ENCODE measurements around the gene EPX.

The EPX gene

GRCh38 chr17:58227733-58228132 is 35.2 kb downstream of the EPX start:
- DNase-seq (ENCODE audit: low spot score): no peak

- no peak for DNase-seq (ENCODE audit: low spot score)
Measured at GRCh38 chr17:58228679-58229078, 36.2 kb downstream of the EPX start.

- no peak for DNase-seq (ENCODE audit: low spot score)
Measured at GRCh38 chr17:58229384-58229783, 36.9 kb downstream of the EPX start.

GRCh38 chr17:58229881-58230280 is 37.4 kb downstream of the EPX start:
- DNase-seq (ENCODE audit: low spot score): no peak

GRCh38 chr17:58231641-58232040 is 39.1 kb downstream of the EPX start:
- no peak for DNase-seq (ENCODE audit: low spot score)

- DNase-seq (ENCODE audit: low spot score): no peak
Measured at GRCh38 chr17:58232707-58233156, 40.2 kb downstream of the EPX start.

- no peak for DNase-seq (ENCODE audit: low spot score)
Measured at GRCh38 chr17:58233543-58233942, 41.0 kb downstream of the EPX start.

GRCh38 chr17:58234512-58234911 is 42.0 kb downstream of the EPX start:
- peak; percentile 19 for DNase-seq (ENCODE audit: low spot score)

GRCh38 chr17:58235821-58236220 is 43.3 kb downstream of the EPX start:
- DNase-seq (ENCODE audit: low spot score): peak; percentile 17

GRCh38 chr17:58236394-58236793 is 43.9 kb downstream of the EPX start:
- no peak for DNase-seq (ENCODE audit: low spot score)

- DNase-seq (ENCODE audit: low spot score): no peak
Measured at GRCh38 chr17:58238147-58238634, 45.7 kb downstream of the EPX start, which contains the start of gene LPO. LPO (plus strand) TSS chr17:58238584; CDS start chr17:58242980, 4,396 bp downstream.

- no peak for DNase-seq (ENCODE audit: low spot score)
Measured at GRCh38 chr17:58239987-58240386, 47.5 kb downstream of the EPX start.

GRCh38 chr17:58242171-58242784 is 49.8 kb downstream of the EPX start:
- DNase-seq (ENCODE audit: low spot score): no peak

- DNase-seq (ENCODE audit: low spot score): no peak
Measured at GRCh38 chr17:58244963-58245362, 52.4 kb downstream of the EPX start.

- DNase-seq (ENCODE audit: low spot score): no peak
Measured at GRCh38 chr17:58245428-58246103, 53.0 kb downstream of the EPX start.

GRCh38 chr17:58246104-58246740 is 53.7 kb downstream of the EPX start:
- no peak for DNase-seq (ENCODE audit: low spot score)

GRCh38 chr17:58246781-58247180 is 54.3 kb downstream of the EPX start:
- DNase-seq (ENCODE audit: low spot score): no peak

- DNase-seq (ENCODE audit: low spot score): no peak
Measured at GRCh38 chr17:58247511-58248363, 55.2 kb downstream of the EPX start.

- DNase-seq (ENCODE audit: low spot score): no peak
Measured at GRCh38 chr17:58248955-58249269, 56.4 kb downstream of the EPX start.

- DNase-seq (ENCODE audit: low spot score): peak; percentile 92
Measured at GRCh38 chr17:58249270-58250133, 57.0 kb downstream of the EPX start.

- peak; percentile 43 for DNase-seq (ENCODE audit: low spot score)
Measured at GRCh38 chr17:58250344-58251011, 58.0 kb downstream of the EPX start.

All from ecto neural progenitor cell (in vitro differentiated cells).